NCI-H82 (cell line): ENCODE data around the gene TMEM179.

Experiments used
- DNase-seq: peaks from one replicate; lab custom pipeline; 2025; lab: John Stamatoyannopoulos, UW

TMEM179 gene

DNA sequence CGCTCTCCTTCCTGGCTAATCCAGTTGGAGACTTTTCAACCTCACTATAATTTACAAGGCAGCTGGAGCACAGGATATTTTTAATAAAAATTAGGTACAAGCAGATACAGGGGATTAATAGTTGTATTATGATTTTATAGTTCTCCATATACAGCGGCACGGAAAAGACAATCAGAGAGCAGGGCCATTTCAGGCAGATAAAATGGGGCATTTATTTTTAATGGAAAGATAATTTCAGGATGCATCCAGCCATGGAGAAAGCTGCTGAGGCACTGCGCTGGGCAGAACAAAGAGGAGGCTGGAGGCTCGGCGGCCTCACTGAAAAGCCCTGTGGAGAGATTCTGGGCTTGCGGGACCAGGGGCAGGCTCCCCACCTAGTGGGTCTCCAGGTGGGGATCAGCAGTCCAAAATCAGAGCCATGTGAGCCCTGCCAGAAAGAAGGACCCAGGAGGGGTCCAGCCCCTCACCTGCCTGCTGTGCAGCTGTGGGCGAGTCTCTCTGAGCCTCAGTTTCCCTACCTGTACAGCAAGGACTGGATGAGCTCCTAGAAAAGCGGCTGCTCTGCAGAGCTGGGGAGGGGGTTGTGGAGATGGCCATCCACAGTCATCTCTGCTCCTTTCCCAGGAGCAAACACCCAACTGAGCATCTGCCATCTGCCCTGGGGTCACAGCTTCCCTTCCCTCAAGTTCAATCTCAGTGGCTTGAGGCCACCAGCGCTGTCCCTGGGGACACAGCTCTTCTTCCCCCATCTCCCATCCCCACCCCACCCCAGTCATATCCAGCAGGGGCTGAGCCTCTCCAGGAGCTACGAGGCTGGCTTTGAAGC, 48.9 kb downstream of the TMEM179 start:
- DNase-seq = no peak

DNA sequence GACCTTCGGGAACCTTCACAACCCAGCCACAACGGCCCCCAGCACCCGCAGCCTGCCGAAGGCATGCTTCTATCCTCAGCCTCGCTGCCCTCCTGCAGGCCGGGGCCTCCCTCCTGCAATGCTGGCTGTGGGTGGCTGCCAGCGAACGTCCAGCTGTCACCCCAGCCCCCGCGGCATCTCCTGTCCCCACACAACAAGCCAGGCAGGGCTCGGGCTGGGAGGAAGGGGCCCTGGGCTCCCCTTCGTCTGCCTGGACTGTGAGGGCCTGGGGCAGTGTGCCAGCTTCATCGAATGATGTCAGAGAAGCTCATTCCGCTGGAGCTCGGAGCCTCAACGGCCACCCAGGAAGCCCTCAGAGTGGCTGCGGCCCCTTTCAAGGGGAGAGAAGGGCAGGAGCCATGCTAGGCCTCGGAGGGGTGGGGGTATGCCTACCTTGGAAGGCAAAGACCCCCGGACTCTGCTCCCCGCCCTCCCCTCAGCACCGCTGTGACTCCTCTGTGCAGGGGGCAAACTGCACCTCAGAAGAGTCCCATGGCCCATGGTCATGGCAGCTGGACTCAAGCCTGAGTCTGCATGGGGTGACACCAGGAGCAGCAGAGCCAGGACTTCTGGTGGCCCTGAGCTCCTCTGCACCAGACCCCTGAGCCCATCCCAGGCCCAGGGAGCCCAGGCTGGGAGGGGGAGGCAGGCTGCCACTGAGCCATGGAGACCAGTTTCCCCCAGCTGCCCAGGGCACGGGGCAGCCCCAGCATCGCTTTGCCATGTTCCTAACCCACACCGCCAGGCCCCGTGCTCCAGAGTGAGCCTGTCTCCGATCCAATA, 49.8 kb downstream of the TMEM179 start:
- DNase-seq = no peak

DNA sequence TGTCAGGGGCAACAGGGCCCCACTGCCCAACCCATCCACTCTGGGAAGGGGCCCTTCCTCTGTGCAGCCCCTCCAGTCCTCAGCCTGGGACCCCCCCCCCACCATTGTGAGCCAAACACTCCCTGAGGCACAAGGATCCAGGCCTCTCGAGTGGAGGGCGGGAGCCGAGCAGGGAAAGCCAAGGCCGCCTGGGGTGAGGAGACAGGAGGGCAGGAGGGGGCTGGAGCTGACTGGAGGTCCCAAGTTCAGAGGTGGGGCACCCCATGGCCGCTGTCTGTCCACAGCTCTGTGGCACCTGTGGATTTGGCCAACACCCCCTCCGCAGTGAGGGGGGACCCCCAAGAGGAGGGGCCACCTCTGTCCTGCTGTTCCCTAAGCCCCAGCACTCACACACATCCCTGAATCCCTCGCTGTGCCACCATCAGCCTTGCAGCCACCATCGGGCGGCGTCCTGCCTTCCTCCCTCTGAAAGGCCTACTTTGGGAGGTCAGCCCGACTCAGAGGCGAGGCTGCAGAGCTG, 50.4 kb downstream of the TMEM179 start:
- DNase-seq = no peak

DNA sequence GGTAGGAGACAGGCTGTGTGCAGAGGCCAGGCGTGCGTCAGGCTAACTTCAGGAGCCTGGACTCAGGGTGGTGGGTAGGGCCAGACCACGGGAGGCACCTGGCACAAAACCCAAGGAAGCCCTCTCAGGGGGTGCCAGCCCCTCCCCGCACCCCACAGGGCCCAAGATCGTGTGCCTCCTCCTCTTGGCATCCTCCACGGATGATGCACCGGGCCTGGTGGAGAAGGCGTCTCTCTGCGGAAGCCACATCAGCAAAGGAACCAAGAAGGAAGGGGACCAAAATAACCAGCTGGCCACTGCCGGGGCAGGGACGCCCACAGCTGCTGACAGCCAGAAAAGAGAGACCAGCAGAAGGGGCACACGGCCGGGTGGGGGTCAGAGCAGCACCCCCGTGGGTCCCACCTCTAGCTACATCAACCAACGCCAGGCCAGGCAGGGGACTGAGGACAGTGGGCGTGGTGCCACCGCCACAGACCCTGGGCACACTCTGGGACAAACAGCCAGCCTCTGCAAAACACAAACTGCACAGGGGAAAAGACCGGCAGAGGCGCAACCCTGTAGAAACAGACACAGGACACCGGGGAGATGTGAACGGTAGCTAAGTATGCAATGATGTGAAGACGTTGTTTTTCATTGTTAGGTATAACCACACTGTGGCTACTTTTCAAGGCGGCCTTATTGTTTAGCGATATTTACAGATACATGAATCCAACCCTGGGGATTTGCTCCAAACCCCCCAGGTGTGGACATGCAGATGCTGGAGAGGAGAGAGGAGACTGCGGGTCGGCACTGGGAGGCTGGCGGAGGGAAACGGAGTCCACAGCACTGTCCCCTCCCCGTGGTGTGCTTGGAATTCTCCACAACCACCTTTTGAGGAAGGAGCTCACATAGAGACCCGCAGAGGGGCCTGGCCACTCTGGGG, 51.1 kb downstream of the TMEM179 start:
- no peak for DNase-seq

DNA sequence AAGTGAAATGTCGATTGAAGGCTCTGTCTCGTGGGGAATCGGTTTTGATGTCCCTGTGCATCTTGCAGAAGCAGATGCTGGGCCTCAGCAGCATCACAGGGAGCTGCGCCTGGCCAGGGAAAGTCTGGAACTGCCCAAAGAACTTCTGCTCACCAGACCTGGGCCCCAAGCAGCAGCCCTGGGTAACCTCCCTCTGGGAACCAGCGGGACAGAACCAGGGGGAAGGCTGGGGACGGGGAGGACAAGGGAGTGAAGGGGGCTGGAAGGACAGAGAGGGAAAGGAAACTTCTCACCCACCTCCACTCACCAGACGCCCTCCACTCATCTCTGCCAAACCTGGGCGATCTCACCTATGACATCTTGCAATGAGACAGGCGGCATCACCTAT, 51.8 kb downstream of the TMEM179 start:
- DNase-seq = no peak

DNA sequence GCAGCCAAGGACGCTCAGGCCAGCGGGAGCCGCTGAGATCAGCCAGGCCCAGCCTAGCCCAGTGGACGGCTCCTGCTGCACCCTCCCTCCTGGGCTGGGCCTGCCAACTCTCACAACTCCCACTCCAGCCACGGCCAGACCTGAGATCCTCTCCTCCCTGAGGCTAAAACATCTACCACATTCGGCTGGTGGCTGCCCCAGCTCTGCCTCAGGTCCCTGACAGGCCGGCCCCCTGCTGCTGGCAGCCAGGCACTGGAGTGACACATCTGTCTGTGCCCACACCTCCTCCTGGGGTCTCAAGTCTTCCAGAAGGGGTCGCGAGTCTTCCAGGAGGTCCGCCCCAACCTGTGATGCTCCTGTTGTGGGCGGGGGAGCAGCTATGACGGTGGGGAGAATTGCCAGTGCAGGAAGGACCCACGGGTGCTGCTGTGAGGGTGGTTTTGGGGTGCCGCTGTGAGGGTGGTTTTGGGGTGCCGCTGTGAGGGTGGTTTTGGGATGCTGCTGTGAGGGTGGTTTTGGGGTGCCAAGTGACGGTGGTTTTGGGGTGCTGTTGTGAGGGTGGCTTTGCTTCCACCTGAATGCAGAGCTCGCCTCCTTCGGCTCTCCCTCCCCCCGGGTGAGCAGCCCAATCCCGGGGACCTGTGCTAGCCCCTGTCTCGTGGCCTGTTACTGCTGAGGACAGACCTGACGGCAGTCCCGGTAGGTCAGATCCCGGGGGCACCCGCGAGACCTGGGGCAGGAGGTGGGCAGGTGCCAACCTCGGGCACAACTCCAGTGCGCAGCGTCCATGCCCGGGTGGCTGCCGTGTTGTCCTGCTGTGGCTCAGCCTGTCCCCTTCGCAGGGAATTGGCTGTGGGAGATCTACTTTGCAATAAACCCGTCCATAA, 52.5 kb downstream of the TMEM179 start:
- DNase-seq = no peak

DNA sequence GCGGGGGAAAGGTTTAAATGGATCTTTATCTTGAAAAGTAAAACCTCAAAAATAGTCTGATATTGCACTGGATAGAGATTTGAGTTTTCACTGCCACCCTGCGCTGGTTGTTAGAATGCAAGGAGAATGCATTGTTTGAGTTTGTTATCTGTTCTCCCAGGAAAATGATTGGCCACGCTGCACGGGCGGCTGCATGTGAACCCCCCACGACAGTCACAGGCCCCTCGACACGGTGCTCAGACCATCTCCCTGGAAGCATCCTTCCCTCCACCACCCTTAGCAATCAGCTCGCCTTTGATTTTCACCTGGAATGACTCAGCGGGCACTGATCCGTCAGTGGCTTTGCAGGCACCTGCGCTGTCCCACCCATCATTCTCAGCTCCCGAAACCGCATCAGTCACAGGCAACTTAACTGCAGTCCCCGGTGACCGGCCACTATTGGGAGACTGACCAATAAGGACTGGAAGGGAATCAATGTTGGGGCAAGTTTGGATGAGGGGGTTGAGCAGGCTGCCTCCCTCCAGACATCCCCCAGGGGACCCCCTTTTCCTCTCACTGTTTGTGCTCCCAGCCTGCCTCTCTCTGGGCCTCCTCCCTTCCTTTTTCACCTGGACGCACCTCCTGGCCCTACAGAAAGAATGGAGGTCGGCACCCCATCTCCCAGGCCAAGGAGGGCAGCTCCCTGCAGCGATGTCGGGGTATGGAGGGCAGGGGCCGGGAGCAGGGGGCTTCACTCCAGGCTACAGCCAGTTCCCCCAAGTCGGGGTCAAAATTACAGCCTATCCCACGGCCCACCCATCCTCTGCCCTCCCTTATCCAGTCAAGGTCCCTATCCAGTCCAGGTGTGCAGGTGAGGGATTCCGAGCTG, 53.5 kb downstream of the TMEM179 start:
- DNase-seq = no peak

DNA sequence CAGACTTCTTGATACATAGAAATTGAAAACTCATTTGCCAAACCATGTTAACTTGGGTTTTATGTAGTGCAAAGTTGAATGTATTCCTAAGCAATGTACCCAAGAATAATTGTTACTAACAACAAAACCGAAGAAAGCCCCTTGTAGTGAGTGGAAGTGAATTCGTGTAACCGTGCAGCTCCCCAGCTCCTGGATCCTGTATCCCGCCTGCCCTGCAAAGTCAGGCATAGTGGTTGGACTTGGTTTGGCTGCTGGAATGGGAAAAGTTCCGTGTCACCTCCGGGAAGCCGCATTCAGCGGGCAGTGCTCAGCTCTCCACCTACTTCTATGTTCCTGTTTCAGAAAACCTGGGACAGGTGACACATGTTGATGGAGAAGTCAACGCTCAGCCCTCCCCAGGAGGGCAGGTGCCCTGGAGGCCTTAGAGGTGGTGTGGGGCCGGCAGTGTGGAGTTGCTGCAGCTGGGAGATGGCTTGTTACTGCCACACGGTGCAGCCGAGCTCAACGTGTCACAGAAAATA, 54.2 kb downstream of the TMEM179 start:
- no peak for DNase-seq

DNA sequence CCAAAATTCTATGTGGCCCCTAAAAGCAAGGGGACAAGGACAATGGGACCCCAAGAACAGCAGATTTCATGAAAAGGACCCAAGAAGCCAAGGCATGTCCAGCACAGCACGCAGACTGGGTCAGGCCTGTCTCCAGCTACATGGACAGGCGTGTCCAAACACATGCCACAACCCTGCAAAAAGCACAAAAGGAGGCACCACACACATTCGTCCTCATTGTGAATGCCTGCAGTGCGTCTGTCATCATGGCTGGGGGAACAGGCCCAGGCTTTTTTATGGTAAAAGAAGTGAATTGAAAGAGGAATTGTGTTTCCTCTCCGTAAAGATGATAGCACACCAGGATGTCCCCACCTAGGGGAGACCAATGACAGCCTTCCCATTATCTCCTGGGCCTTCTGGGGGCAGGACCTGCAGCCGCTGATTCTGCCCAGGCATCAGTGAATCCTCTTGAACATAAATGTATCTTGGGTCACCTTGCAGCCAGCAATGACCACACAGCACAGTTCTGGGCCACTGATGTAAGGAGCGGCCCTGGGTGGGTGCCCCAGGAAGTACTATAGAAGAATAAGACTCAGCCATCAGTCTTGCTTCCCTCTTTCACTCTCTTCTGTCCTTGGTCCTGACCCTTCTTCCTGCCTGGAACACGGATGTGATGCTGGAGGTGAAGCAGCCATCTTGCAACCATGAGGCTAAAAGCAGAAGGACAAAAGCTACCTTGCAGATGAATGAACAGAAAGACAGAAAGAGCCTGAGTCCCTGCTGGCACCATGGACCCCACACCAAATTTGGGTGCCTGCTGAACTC, 54.8 kb downstream of the TMEM179 start:
- DNase-seq = no peak

DNA sequence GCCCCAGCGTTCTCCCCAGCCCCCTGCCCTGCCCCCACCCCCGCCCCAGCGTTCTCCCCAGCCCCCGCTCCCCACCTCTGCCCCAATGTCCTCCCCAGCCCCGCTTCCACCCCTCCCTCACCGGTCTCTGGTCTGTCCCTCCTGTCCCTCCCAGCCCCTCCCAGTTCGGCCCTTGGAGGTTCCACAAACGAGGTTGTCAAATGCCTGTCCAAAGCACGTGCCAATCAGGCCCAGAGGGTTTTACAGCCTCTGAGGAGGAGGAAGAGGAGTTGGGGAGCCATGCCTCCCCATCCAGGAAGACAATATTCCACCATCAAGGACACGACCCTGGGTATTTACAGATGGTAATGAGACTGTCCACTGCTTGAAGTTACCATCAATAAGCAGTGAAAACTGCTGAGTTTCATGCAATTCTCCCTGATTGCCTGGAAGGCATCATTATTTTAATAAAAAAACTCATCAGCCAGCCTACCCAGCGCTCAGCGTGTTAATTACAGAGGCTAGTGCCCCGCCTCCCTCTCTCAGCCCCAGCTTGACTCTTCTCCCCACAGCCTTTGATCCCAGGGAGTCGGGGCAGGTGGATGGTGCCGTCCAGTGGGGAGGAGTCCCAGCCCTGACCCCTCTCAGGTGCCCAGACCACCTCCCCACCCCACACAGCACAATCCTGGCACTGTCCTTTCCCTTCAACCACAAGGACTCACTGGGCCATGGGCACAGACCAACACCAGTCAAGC, 55.6 kb downstream of the TMEM179 start:
- no peak for DNase-seq

DNA sequence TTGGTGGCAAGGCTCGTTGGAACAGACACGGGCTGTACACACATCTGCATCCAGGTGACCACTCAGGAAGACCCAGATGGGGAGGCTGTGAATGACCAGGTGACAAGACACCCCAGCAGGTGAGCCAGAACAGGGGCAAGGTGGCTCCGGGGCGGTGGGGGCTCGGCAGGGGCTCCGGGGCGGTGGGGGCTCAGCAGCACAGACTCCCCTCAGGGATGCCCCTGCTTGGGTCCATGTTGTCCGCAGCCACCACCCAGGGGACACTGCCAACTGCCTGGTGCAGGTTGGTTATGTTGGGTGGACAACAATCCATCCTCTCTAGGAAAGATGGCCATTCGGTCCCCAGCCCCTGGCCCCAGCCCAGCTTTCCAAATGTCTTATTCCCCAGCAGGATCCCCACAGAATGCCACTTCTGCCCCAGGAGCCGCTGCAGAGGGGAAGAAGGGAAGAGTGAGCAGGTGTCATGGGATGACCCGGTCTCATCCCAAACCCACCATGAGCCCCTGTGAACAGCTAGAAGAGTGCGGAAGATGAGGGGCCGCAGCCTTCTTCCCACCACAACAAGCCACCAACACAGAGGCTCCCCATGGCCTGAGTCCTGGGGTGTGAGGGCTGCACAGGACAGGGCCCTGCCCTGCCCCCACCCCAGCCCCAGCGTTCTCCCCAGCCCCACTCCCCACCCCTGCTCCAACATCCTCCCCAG, 56.4 kb downstream of the TMEM179 start:
- DNase-seq = no peak

DNA sequence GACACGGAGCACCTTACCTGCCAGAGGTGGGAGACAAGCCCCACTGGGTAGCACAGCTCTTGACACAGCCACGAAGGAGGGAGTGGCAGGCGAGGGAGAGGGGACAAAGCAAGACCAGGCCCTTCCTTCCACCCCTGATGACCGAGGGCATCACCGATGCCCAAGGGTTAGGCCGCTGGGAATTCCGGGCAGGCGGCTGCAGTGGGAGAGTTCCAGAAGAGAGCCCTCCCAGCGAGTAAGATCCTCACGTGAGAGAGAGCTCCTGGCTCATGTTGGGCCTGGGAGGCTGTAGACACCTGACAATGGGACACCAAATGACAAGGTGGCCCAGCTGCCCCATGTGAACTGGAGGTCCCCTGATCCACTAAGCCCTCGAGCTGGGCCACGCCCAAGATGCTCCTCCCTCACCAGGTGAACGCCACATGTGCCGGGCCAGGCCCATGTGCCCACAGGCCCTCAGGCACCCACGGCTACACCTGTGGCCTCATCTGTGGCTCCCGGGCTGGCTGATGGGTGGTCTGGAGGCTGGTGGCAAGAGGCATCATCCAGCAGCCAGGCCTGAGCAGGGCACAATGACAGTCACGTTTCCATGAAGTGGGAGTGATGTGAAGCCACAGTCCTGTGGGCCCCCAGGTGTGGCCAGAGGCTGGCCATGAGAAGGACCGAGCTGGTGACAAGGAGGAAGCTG, 57.1 kb downstream of the TMEM179 start:
- DNase-seq = no peak

DNA sequence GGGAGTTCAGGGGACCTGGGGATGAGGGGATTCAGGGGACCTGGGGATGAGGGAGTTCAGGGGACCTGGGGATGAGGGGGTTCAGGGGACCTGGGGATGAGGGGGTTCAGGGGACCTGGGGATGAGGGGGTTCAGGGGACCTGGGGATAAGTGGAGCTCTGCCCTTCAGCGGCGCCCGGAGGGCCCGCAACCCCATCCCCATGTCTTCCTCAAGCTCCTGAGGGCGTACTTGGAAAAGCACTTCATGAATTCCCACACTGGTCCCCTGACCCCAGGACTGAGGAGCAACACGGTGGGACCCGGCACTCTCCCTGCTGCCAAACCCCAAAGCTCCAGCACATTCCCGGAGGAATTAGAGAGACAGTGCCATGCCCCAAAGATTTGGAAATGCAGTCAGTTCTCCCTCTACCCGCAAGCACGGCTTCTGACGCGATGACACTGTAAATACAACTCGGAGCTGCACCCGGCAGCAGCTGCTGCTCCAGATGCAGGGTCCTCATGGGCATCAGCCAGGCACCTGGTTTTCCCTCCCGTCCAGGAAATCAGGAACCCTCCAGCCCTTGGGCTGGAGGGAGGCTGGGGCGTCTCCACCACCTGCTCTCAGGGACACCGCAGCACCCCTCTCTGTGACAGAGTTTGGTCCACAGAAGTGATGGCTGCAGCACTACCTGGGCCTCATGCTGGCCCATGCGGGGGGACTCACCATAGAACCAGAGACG, 57.8 kb downstream of the TMEM179 start:
- no peak for DNase-seq

DNA sequence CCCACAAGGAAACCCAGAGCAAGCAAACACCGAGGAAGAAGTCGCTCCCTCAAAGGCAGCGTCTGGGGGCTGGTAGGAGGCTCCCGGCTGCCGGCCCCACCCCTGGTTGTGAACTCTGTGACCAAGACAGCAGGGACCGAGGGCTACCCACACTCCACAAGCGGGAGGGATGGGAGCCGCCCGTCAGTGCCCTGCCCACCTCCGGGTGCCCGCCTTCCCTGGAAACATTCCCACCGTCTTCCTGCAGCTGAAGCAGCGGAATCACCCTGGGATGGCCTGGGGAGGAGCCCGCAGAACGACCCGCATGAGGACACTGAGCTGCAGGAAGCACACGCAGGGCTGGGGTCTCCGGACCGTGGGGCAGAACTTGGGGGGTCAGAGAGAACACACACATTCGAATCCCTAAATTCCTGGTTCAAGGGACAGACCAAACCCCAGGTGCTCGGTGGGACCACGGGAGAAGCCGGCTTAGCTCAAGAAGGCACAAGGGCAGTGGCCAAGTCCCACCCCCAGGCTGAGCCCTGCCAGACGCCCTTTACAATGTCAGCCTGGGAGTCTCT, 58.5 kb downstream of the TMEM179 start:
- DNase-seq = no peak

DNA sequence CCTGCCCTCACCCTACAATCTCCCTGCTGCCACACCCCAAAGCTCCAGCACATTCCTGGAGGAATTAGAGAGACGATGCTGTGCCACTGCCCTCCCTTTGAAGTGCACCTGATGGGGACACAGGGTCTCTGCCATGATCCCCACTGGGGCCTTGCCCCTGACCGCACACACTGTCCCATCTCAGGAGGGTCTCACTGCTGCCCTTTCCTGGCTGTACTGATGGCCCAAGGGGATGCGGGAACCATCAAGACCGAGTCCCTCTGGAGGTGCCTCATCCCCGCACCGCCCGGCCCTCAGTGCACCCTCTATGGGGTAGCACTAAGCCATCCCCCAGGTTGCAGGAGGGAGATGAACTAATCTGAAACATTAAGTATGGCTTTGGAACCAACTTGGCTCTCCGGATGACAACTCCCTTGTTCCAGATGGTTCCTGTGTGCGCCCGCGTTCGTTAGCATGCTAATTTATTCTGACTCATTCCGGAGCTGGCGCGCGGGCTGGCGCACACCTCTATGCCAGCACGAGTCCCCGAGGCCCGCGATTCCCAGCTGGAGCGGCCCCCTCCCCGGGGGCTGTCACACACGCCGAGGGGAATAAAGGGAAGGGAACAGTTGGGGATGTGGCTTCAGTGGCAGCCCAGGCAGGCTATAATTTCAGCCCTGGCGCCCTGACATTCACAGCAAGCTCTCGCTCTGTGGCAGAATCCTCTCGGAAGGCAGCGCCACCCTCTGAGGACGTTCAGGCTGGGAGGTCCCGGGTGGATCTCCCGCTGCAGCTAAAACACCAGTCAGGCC, 59.2 kb downstream of the TMEM179 start:
- DNase-seq = peak; percentile 12
